Endothelial cell (in vitro differentiated cells): ENCODE data around the gene KMT2C. TPM values are rescaled to one million over a fixed set of nuclear protein-coding genes. Genes with fewer than 3 reads are reported as not detected.

Source experiments
- DNase-seq: peaks from one replicate; pipeline ENCODE4 v3.0.0; 2021; ENCODE audit warnings: low spot score
- H3K27ac Mint-ChIP-seq: one replicate; pipeline ENCODE4 v1.8.0; 2021; ENCODE audit warnings: mixed read lengths, inconsistent platforms; ENCODE audit not compliant: unreplicated experiment
- H3K27me3 Mint-ChIP-seq: one replicate; pipeline ENCODE4 v1.8.0; 2021; ENCODE audit warnings: mild to moderate bottlenecking, moderate library complexity, mixed read lengths, inconsistent platforms; ENCODE audit not compliant: unreplicated experiment
- H3K36me3 Mint-ChIP-seq: one replicate; pipeline ENCODE4 v1.8.0; 2021; ENCODE audit warnings: mild to moderate bottlenecking, low read depth, mixed read lengths, inconsistent platforms; ENCODE audit not compliant: unreplicated experiment
- H3K4me1 Mint-ChIP-seq: one replicate; pipeline ENCODE4 v1.8.0; 2021; ENCODE audit warnings: mild to moderate bottlenecking, mixed read lengths, inconsistent platforms; ENCODE audit not compliant: unreplicated experiment
- H3K4me3 Mint-ChIP-seq: one replicate; pipeline ENCODE4 v1.8.0; 2021; ENCODE audit warnings: mild to moderate bottlenecking, mixed read lengths, inconsistent platforms; ENCODE audit not compliant: unreplicated experiment
- H3K9me3 Mint-ChIP-seq: one replicate; pipeline ENCODE4 v1.8.0; 2021; ENCODE audit warnings: mixed read lengths, inconsistent platforms; ENCODE audit not compliant: unreplicated experiment
- CTCF ChIP-seq: fragments of 200-600 bp; sonication (generic); IDR thresholded peaks from one replicate; pipeline ENCODE4 v1.5.0; 2021; ENCODE audit warnings: antibody characterized with exemption; ENCODE audit not compliant: unreplicated experiment
- total RNA-seq: library from RNA; stranded (reverse); fragmentation: NEBNext Ultra II Directional; extraction: Animal tissue kit (Norgen Biotek cat#: 25700); gene quantifications from one replicate; pipeline ENCODE4 v1.2.1, GENCODE V29; 2021; ENCODE audit not compliant: unreplicated experiment

The KMT2C gene
- total RNA-seq, 1 donor from 2014 or later, result 59.8 TPM

- Mint-ChIP-seq H3K27me3 (no peaks in the 10 kb centered on the region), H3K4me1 (peaks cover 6% of the 10 kb centered on the region), H3K4me3 (no peak overlapping the region), H3K27ac (no peak overlapping the region), H3K9me3 (no peaks in the 10 kb centered on the region), H3K36me3 (peaks cover 20% of the 10 kb centered on the region)
- DNase-seq, result no peak
- no peak for TF ChIP-seq CTCF
Observed at GRCh38 chr7:152173372-152174070, 262.3 kb downstream of the KMT2C start.

- no peak for TF ChIP-seq CTCF
- H3K36me3 Mint-ChIP-seq, result peaks cover 23% of the 10 kb centered on the region
- H3K9me3 Mint-ChIP-seq, result no peaks in the 10 kb centered on the region
- peaks cover 2% of the 10 kb centered on the region for H3K27me3 Mint-ChIP-seq
- peak overlapping the region; percentile 21 for H3K4me3 Mint-ChIP-seq
- H3K4me1 Mint-ChIP-seq, result no peaks in the 10 kb centered on the region
- DNase-seq, result no peak
- H3K27ac Mint-ChIP-seq, result peak overlapping the region; percentile 64
Observed at GRCh38 chr7:152162287-152162686, 273.5 kb downstream of the KMT2C start.

GRCh38 chr7:152161171-152161570 is 274.6 kb downstream of the KMT2C start:
- Mint-ChIP-seq H3K4me1 (no peaks in the 10 kb centered on the region), H3K27ac (no peak overlapping the region), H3K36me3 (peaks cover 23% of the 10 kb centered on the region), H3K9me3 (no peaks in the 10 kb centered on the region), H3K4me3 (no peak overlapping the region), H3K27me3 (peaks cover 2% of the 10 kb centered on the region)
- no peak for TF ChIP-seq CTCF
- DNase-seq, result no peak

GRCh38 chr7:152158801-152159587 is 276.8 kb downstream of the KMT2C start:
- Mint-ChIP-seq H3K27ac (no peak overlapping the region), H3K9me3 (no peaks in the 10 kb centered on the region), H3K4me1 (no peaks in the 10 kb centered on the region), H3K27me3 (peaks cover 2% of the 10 kb centered on the region), H3K4me3 (no peak overlapping the region), H3K36me3 (peaks cover 34% of the 10 kb centered on the region)
- no peak for DNase-seq
- TF ChIP-seq CTCF, result no peak

GRCh38 chr7:152152267-152152666 is 283.5 kb downstream of the KMT2C start:
- H3K9me3 Mint-ChIP-seq, result no peaks in the 10 kb centered on the region
- peak overlapping the region; percentile 52 for H3K4me3 Mint-ChIP-seq
- DNase-seq, result no peak
- peaks cover 39% of the 10 kb centered on the region for H3K36me3 Mint-ChIP-seq
- H3K27me3 Mint-ChIP-seq, result no peaks in the 10 kb centered on the region
- H3K27ac Mint-ChIP-seq, result peak overlapping the region; percentile 26
- H3K4me1 Mint-ChIP-seq, result peaks cover 11% of the 10 kb centered on the region
- no peak for TF ChIP-seq CTCF
